ENCODE measurements around the gene MMD2. TPM values are rescaled to one million over a fixed set of nuclear protein-coding genes. Genes with fewer than 3 reads are reported as not detected.

MMD2 gene
- total and polyA plus RNA-seq, 2 experiments from 2014 or later: not detected

- Histone ChIP-seq H4K20me1 (ENCODE audit: insufficient read depth) (no peaks in the 10 kb centered on the region), H3K36me3 (ENCODE audit: low read depth) (no peaks in the 10 kb centered on the region), H3K9me2 (ENCODE audit: insufficient read depth) (no peaks in the 10 kb centered on the region), H3K27ac (no peak overlapping the region), H3K9ac (no peak overlapping the region), H3K4me3 (no peak overlapping the region), H3K79me2 (ENCODE audit: insufficient read depth) (no peaks in the 10 kb centered on the region), H3K4me2 (ENCODE audit: unreplicated experiment) (no peak overlapping the region), H3F3A (ENCODE audit: insufficient read depth) (no peaks in the 10 kb centered on the region), H3K27me3 (replicated peaks; ENCODE audit: insufficient read depth) (peaks cover 24% of the 10 kb centered on the region), H3K9me3 (ENCODE audit: low read depth) (no peaks in the 10 kb centered on the region), H3K4me1 (ENCODE audit: insufficient read depth) (no peaks in the 10 kb centered on the region), H2AFZ (no peak overlapping the region)
- WGBS, 2 experiments (ENCODE audit: low coverage in 1 of 2, low lambda C conversion rate in 2 of 2, missing lambda C conversion rate in 2 of 2): 20 to 22% methylated on average over 13 of the region's 13 CpGs
- TF ChIP-seq EZH2 (IDR thresholded peaks at IDR 0.05; ENCODE audit: insufficient read depth, poor library complexity, severe bottlenecking) (peak; percentile 43), EZH2phosphoT487 (IDR thresholded peaks at IDR 0.05; ENCODE audit: insufficient read depth, low read depth) (no peak)
- in situ Hi-C loops (cut with MboI): no loop called here
- no peak for DNase-seq
Measured at GRCh38 chr7:4957847-4958476, 1.0 kb downstream of the MMD2 start.

DNA sequence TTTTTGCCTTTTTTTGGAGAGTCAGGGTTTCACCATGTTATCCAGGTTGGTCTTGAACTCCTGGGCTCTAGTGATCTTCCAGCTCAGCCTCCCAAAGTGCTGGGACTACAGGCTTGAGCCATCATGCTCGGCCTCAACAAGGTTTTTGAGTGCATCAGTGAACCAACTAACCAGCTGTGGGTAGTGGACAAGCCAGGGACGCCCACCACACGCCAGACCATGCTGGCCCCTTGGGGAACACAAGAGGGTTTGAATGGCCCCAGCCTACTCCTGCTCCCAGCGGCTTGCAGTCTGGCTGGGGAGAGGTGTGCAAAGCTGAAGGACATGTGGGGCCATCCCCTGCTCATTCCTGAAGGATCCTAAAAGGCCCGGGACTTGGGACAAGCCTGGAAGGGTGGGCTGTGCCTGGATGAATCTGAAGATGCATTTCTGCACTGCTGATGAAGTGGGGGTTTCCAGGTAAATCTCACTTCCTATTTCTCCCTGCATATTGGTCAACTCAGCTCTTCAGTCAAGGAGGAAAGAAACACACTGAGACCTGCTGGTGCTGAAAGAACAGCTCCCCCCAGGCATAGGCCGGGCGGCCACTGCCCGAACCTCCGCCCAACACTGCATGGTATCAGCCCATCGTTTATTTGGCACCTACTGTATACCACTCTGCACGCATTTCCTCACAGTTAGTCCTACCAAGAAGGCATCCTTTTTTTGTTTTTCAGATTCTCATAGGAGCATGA, 6.9 kb downstream of the MMD2 start:
- DNase-seq: peak; percentile 48
- Histone ChIP-seq H3F3A (ENCODE audit: insufficient read depth) (no peaks in the 10 kb centered on the region), H4K20me1 (ENCODE audit: insufficient read depth) (no peaks in the 10 kb centered on the region), H3K36me3 (ENCODE audit: low read depth) (no peaks in the 10 kb centered on the region), H2AFZ (no peak overlapping the region), H3K9me3 (ENCODE audit: low read depth) (no peaks in the 10 kb centered on the region), H3K4me2 (ENCODE audit: unreplicated experiment) (no peak overlapping the region), H3K4me1 (ENCODE audit: insufficient read depth) (no peaks in the 10 kb centered on the region), H3K79me2 (ENCODE audit: insufficient read depth) (no peaks in the 10 kb centered on the region), H3K27me3 (replicated peaks; ENCODE audit: insufficient read depth) (0 out of 2 replicates have a peak, but pooled peaks cover 7% of the 10 kb centered on the region), H3K27ac (no peak overlapping the region), H3K4me3 (no peak overlapping the region), H3K9me2 (ENCODE audit: insufficient read depth) (no peaks in the 10 kb centered on the region), H3K9ac (no peak overlapping the region)
- in situ Hi-C loops (cut with MboI): no loop called here
- no peak for TF ChIP-seq EZH2 (IDR thresholded peaks at IDR 0.05; ENCODE audit: insufficient read depth, poor library complexity, severe bottlenecking)
- TF ChIP-seq EZH2phosphoT487 (IDR thresholded peaks at IDR 0.05; ENCODE audit: insufficient read depth, low read depth): no peak
- 29 to 30% methylated on average over 11 of the region's 11 CpGs for WGBS, 2 experiments (ENCODE audit: low coverage in 1 of 2, low lambda C conversion rate in 2 of 2, missing lambda C conversion rate in 2 of 2)

DNA sequence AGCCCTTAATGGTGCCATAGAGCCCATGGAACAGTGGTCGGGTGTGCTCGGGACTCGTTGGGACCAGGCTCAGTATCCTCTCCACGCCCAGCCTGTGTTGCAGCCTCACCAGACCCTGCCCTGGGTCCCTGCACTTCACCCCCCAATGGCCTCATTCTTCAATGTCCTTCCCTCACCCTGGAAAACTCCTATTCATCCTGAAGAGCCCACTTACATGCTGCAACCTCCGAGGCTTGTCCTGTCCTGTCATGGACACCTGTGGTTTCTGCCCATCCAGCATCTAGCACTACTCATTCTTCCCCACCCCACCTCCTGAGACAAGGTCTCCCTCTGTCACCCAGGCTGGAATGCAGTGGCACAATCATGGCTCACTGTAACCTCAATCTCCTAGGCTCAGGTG, 7.7 kb downstream of the MMD2 start:
- in situ Hi-C loops (cut with MboI): no loop called here
- no peaks in the 10 kb centered on the region for H4K20me1 ChIP-seq (ENCODE audit: insufficient read depth)
- H3K27ac ChIP-seq: no peak overlapping the region
- TF ChIP-seq EZH2phosphoT487 (IDR thresholded peaks at IDR 0.05; ENCODE audit: insufficient read depth, low read depth) (no peak), EZH2 (IDR thresholded peaks at IDR 0.05; ENCODE audit: insufficient read depth, poor library complexity, severe bottlenecking) (no peak)
- H3K9ac ChIP-seq: no peak overlapping the region
- H3K9me2 ChIP-seq (ENCODE audit: insufficient read depth): no peaks in the 10 kb centered on the region
- H3K4me3 ChIP-seq: no peak overlapping the region
- no peaks in the 10 kb centered on the region for H3F3A ChIP-seq (ENCODE audit: insufficient read depth)
- H2AFZ ChIP-seq: no peak overlapping the region
- no peak overlapping the region for H3K4me2 ChIP-seq (ENCODE audit: unreplicated experiment)
- H3K4me1 ChIP-seq (ENCODE audit: insufficient read depth): no peaks in the 10 kb centered on the region
- H3K79me2 ChIP-seq (ENCODE audit: insufficient read depth): no peaks in the 10 kb centered on the region
- 31 to 33% methylated on average over 5 of the region's 5 CpGs for WGBS, 2 experiments (ENCODE audit: low coverage in 1 of 2, low lambda C conversion rate in 2 of 2, missing lambda C conversion rate in 2 of 2)
- H3K36me3 ChIP-seq (ENCODE audit: low read depth): no peaks in the 10 kb centered on the region
- 0 out of 2 replicates have a peak, but pooled peaks cover 2% of the 10 kb centered on the region for H3K27me3 ChIP-seq (replicated peaks; ENCODE audit: insufficient read depth)
- H3K9me3 ChIP-seq (ENCODE audit: low read depth): no peaks in the 10 kb centered on the region
- DNase-seq: no peak

DNA sequence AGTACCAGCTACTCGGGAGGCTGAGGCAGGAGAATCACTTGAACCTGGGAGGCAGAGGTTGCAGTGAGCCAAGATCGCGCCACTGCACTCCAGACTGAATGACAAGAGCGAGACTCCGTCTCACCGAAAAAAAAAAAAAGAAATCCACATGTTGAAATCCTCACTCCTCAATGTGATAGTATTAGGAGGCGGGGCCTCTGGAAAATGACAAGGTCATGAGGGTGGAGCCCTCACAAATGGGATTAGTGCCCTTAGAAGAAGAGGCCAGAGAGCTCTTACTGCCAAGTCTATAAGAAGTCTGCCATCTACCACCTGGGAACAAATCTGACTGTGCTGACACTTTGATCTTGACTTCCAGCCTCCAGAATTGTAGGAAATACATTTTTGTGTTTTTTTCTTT, 10.6 kb downstream of the MMD2 start:
- no peak overlapping the region for H3K4me3 ChIP-seq
- 65 to 69% methylated on average over 7 of the region's 7 CpGs for WGBS, 2 experiments (ENCODE audit: low coverage in 1 of 2, low lambda C conversion rate in 2 of 2, missing lambda C conversion rate in 2 of 2)
- in situ Hi-C loops (cut with MboI): no loop called here

More for the DNA sequence above, 10.6 kb downstream of the MMD2 start:
- Histone ChIP-seq H4K20me1 (ENCODE audit: insufficient read depth) (no peaks in the 10 kb centered on the region), H3K79me2 (ENCODE audit: insufficient read depth) (no peaks in the 10 kb centered on the region), H3K36me3 (ENCODE audit: low read depth) (no peaks in the 10 kb centered on the region), H3K4me1 (ENCODE audit: insufficient read depth) (no peaks in the 10 kb centered on the region), H3F3A (ENCODE audit: insufficient read depth) (no peaks in the 10 kb centered on the region), H3K9me2 (ENCODE audit: insufficient read depth) (no peaks in the 10 kb centered on the region), H3K9ac (no peak overlapping the region), H2AFZ (no peak overlapping the region), H3K27ac (no peak overlapping the region), H3K9me3 (ENCODE audit: low read depth) (no peaks in the 10 kb centered on the region), H3K27me3 (replicated peaks; ENCODE audit: insufficient read depth) (no peaks in the 10 kb centered on the region), H3K4me2 (ENCODE audit: unreplicated experiment) (no peak overlapping the region)
- no peak for DNase-seq
- TF ChIP-seq EZH2 (IDR thresholded peaks at IDR 0.05; ENCODE audit: insufficient read depth, poor library complexity, severe bottlenecking): no peak
- TF ChIP-seq EZH2phosphoT487 (IDR thresholded peaks at IDR 0.05; ENCODE audit: insufficient read depth, low read depth): no peak

Measured in GM23248 (cell line).